Sigmoid colon (tissue), 7 donors: ENCODE measurements around the gene FRAS1. TPM values are rescaled to one million over a fixed set of nuclear protein-coding genes. Genes with fewer than 3 reads are reported as not detected.
"Not testable (repeated sequence)": the region's sequence is repeated elsewhere in the genome, so short reads cannot be mapped to it uniquely, and the experiment has no call there.

Experiments
- DNase-seq: peaks from one replicate; pipeline ENCODE4 v3.0.0-alpha.2; 2019
- H3K27ac ChIP-seq, 4 donors: fragments of 200-600 bp; sonication (generic); one replicate each; pipeline ENCODE4 v1.5.1; 2016 to 2019; ENCODE audit warnings: mild to moderate bottlenecking in 1 of 4
- H3K27me3 ChIP-seq, 3 donors: fragments of 200-600 bp; sonication (generic); one replicate each; pipeline ENCODE4 v1.5.1; 2019; ENCODE audit warnings: mild to moderate bottlenecking in 1 of 3
- H3K36me3 ChIP-seq, 4 donors: fragments of 200-600 bp; sonication (generic); one replicate each; pipeline ENCODE4 v1.5.1; 2016 to 2019
- H3K4me1 ChIP-seq, 4 donors: fragments of 200-600 bp; sonication (generic); one replicate each; pipeline ENCODE4 v1.5.1; 2017 to 2019
- H3K4me3 ChIP-seq, 4 donors: fragments of 200-600 bp; sonication (generic); one replicate each; pipeline ENCODE4 v1.5.1; 2017 to 2019; ENCODE audit warnings: mild to moderate bottlenecking in 2 of 4, moderate library complexity in 1 of 4
- H3K9me3 ChIP-seq, 4 donors: fragments of 200-600 bp in 3 of 4; sonication (generic) in 3 of 4; one replicate each; pipeline versions ENCODE4 v1.5.1 to v1.6.1; 2013 to 2019
- EP300 ChIP-seq, 4 donors: sonication (generic); formaldehyde crosslinking; IDR thresholded peaks; one replicate each; pipeline ENCODE4 v1.6.1; 2017; ENCODE audit warnings: antibody characterized with exemption in 4 of 4
- POLR2A ChIP-seq, 2 donors: fragments of 450-650 bp; IDR thresholded peaks; one replicate each; pipeline ENCODE4 v1.6.1; 2016; ENCODE audit warnings: antibody characterized with exemption in 2 of 2, mild to moderate bottlenecking in 2 of 2, moderate library complexity in 2 of 2
- POLR2AphosphoS5 ChIP-seq, 4 donors: sonication (generic); formaldehyde crosslinking; IDR thresholded peaks; one replicate each; pipeline ENCODE4 v1.6.1; 2017; ENCODE audit warnings: antibody characterized with exemption in 4 of 4
- WGBS, 2 donors: extraction: QIAGEN DNeasy Blood & Tissue Kit; methylation state at CpG; one replicate each; pipeline ENCODE4 v1.1.7; 2013; 5-methylcytosine and 5-hydroxymethylcytosine counted together
- intact Hi-C: fragments of 100-400 bp; cut with DNase I; formaldehyde crosslinking; loops from one replicate; pipeline ENCODE4 v1.15.1; 2023
- polyA plus RNA-seq, 3 donors: library from polyadenylated mRNA; stranded (reverse); fragments of 200-250 nt; gene quantifications; one replicate each; pipeline ENCODE4 v1.2.3, GENCODE V29; 2013
- total RNA-seq, 4 donors: library from RNA; depleted of rRNA; stranded (reverse); fragments of >200 nt; gene quantifications; one replicate each; pipeline ENCODE4 v1.1.0, GENCODE V29; 2016
- TF ChIP-seq, protein P1 (sequence below), 4 experiments: fragments of 450-650 bp in 3 of 4; fragments of 200-600 bp in 1 of 4; IDR thresholded peaks; one replicate each; pipeline ENCODE4 v1.5.1; 2016 to 2019; ENCODE audit warnings: antibody characterized with exemption in 4 of 4, mild to moderate bottlenecking in 3 of 4, moderate library complexity in 2 of 4
- donor health status: healthy with polysubstance abuse.
- donor health status: Bipolar disorder and iron deficiency.
- donor health status: healthy.

FRAS1 gene
- total and polyA plus RNA-seq, 7 donors, result under 0.01 to 22.4 (median 7.4) TPM; not detected in 1

DNA sequence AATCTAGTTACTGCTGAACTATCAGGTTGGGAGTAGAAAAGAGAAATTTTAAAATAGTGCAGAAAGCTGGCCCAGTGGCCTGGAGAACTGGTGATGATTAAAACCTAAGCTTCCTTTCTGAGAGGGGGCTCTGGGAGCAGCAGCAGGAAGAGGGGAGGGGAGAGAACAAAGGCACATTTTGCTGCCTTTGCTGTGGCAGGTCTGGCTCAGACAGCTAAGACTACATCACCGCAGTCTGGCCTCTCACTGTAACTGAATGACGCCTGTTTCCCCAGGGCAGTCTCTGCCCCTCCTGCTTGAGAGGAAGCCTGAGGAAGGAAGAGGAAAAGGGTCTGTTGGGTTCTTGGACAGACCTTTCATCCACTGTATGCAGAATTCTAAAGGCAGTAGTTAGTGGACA is 148.5 kb downstream of the FRAS1 start:
- Histone ChIP-seq H3K9me3 (no peaks in the 10 kb centered on the region), H3K4me3 (no peak overlapping the region), H3K36me3 (no peaks in the 10 kb centered on the region), H3K27ac (no peak overlapping the region), H3K27me3 (no peaks in the 10 kb centered on the region), H3K4me1 (no peaks in the 10 kb centered on the region)
- intact Hi-C loops, result no loop called here
- no peak for DNase-seq
- TF ChIP-seq POLR2AphosphoS5 (IDR thresholded peaks at IDR 0.05) (no peak), EP300 (IDR thresholded peaks at IDR 0.05) (no peak), POLR2A (IDR thresholded peaks at IDR 0.05) (no peak)
- TF ChIP-seq, protein P1, sequence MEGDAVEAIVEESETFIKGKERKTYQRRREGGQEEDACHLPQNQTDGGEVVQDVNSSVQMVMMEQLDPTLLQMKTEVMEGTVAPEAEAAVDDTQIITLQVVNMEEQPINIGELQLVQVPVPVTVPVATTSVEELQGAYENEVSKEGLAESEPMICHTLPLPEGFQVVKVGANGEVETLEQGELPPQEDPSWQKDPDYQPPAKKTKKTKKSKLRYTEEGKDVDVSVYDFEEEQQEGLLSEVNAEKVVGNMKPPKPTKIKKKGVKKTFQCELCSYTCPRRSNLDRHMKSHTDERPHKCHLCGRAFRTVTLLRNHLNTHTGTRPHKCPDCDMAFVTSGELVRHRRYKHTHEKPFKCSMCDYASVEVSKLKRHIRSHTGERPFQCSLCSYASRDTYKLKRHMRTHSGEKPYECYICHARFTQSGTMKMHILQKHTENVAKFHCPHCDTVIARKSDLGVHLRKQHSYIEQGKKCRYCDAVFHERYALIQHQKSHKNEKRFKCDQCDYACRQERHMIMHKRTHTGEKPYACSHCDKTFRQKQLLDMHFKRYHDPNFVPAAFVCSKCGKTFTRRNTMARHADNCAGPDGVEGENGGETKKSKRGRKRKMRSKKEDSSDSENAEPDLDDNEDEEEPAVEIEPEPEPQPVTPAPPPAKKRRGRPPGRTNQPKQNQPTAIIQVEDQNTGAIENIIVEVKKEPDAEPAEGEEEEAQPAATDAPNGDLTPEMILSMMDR (IDR thresholded peaks at IDR 0.05), result no peak
- 78 to 93% methylated on average over 2 of the region's 2 CpGs for WGBS, 2 donors

DNA sequence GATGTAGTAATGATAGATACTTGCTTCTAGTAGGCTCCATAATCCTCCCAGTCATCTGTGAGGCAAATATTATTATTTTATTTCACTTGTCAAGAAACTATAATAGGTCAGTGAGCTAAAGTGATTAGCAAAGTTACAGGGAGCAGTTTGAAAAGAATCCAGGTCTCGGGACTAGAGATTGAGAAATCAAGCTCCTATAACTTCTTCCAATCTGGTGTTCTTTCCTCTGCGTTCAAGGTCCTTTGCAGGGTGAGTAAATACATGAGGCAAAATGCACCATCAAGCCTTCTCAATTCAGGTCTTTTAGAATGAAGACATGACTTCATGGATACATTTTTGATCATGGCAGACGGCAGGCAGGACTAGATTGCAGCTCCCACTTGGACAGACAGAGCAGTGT is 150.4 kb downstream of the FRAS1 start:
- TF ChIP-seq POLR2AphosphoS5 (IDR thresholded peaks at IDR 0.05) (no peak), POLR2A (IDR thresholded peaks at IDR 0.05) (no peak), EP300 (IDR thresholded peaks at IDR 0.05) (no peak)
- TF ChIP-seq, protein P1 (IDR thresholded peaks at IDR 0.05), result no peak
- H3K9me3 ChIP-seq, result no peaks in the 10 kb centered on the region
- no peak for DNase-seq

DNA sequence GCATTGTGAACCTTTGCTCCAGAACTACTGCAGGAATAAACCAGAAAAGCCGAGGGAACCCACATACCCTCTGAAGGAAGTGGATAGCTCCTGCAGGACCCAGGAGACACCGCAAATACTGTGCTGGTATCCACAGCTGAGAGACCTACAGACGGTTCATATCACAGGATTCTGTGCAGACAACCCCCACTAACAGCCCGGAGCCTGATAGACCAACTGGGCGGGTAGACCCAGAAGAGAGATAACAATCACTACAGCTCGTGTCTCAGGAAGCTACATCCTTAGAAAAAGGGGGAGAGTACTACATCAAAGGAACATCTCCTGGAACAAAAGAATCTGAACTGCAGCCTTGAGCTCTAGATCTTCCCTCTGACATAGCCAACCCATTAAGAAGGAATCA is 150.8 kb downstream of the FRAS1 start:
- intact Hi-C loops, result no loop called here
- H3K4me1 ChIP-seq, result no peaks in the 10 kb centered on the region
- H3K9me3 ChIP-seq, result no peaks in the 10 kb centered on the region
- DNase-seq, result no peak
- no peaks in the 10 kb centered on the region for H3K36me3 ChIP-seq
- WGBS, 2 donors, result 74 to 81% methylated on average over 6 of the region's 6 CpGs
- no peak overlapping the region for H3K27ac ChIP-seq
- H3K27me3 ChIP-seq, result no peaks in the 10 kb centered on the region
- TF ChIP-seq POLR2A (IDR thresholded peaks at IDR 0.05), result no peak
- no peak for TF ChIP-seq POLR2AphosphoS5 (IDR thresholded peaks at IDR 0.05)
- no peak for TF ChIP-seq EP300 (IDR thresholded peaks at IDR 0.05)
- TF ChIP-seq, protein P1 (IDR thresholded peaks at IDR 0.05), result no peak
- no peak overlapping the region for H3K4me3 ChIP-seq

More for the DNA sequence above, 150.4 kb downstream of the FRAS1 start:
- no peaks in the 10 kb centered on the region for H3K4me1 ChIP-seq
- no peak overlapping the region for H3K4me3 ChIP-seq
- intact Hi-C loops, result no loop called here
- no peaks in the 10 kb centered on the region for H3K36me3 ChIP-seq
- H3K27me3 ChIP-seq, result no peaks in the 10 kb centered on the region
- WGBS, 2 donors, result 90 to 92% methylated on average over 3 of the region's 3 CpGs
- H3K27ac ChIP-seq, result no peak overlapping the region

DNA sequence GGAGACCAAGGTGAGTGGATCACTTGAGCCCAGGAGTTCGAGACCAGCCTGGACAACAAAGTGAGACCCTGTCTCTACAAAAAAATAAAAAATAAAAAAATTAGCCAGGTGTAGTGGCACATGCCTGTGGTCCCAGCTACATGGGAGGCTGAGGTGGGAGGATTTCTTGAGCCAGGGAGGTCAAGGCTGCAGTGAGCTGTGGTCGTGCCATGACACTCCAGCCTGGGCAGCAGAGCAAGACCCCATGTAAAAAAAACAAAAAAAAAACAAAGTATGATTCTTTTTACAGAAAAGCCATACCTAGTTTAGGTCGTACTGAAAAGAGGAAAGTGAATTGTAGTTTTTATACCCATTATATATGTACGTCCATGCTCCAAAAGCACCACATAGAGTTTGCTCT is 151.8 kb downstream of the FRAS1 start:
- H3K27me3 ChIP-seq, H3K4me3 ChIP-seq, DNase-seq, H3K4me1 ChIP-seq, intact Hi-C loops, H3K36me3 ChIP-seq, H3K9me3 ChIP-seq, H3K27ac ChIP-seq: not testable (repeated sequence)
- 86 to 91% methylated on average over 4 of the region's 4 CpGs for WGBS, 2 donors

DNA sequence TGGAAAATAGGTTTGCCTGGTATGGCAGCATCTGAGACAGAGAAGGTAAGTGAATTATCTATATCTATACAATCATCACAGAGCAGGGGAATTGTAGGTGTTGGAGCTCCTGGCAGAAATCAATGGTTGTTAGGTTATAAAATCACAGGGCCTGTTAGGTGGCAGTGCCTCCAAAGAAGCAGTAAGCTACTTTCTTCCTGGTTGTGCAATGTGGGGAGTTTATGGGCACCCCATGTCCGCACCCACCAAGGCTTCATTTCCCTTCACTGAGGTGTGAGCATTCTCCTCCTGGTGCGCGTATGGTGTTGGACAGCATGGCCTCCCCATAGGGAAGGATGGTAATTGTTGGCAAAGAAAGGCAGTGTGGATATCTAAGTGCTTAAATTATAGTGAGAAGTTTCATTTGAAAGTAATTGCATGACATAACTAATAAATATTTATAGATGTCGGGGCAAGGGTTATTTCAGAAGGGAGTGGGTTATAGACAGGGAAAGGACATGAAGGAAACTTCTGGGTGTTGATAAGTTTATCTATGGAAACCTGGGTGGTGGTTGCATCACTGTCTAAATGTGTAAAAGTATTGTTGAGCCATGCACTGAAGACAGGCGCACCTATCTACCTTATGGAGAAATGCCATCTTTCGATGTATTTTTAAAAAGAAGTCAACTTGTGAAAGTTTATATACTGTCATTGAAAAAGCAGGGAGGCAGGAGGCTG is 153.7 kb downstream of the FRAS1 start:
- DNase-seq, result no peak
- H3K4me3 ChIP-seq, result no peak overlapping the region
- H3K9me3 ChIP-seq, result no peaks in the 10 kb centered on the region
- TF ChIP-seq EP300 (IDR thresholded peaks at IDR 0.05) (no peak), POLR2A (IDR thresholded peaks at IDR 0.05) (no peak), POLR2AphosphoS5 (IDR thresholded peaks at IDR 0.05) (no peak)
- TF ChIP-seq, protein P1 (IDR thresholded peaks at IDR 0.05), result no peak
- H3K27me3 ChIP-seq, result no peaks in the 10 kb centered on the region
- H3K36me3 ChIP-seq, result no peaks in the 10 kb centered on the region
- WGBS, 2 donors, result 93 to 94% methylated on average over 6 of the region's 6 CpGs
- H3K27ac ChIP-seq, result no peak overlapping the region
- peaks cover 0 to 15% (median 4%) of the 10 kb centered on the region in 4 donors for H3K4me1 ChIP-seq
- intact Hi-C loops, result no loop called here
